H9 (cell line): ENCODE measurements around the gene ABHD16A. TPM values are rescaled to one million over a fixed set of nuclear protein-coding genes. Genes with fewer than 3 reads are reported as not detected.
A peak's percentile ranks its signal among the peaks of the same experiment; 100 is the strongest.

Experiments
- DNase-seq: peaks from one replicate; pipeline ENCODE4 v3.0.0-alpha.2; 2017
- H2AFZ ChIP-seq: one replicate; pipeline ENCODE4 v1.6.1; 2013; ENCODE audit warnings: mild to moderate bottlenecking, low read length, control low read depth, moderate library complexity
- H2AK5ac ChIP-seq: 2 replicates; pipeline ENCODE4 v1.6.1; 2013; ENCODE audit warnings: low read length, control low read depth, mixed read lengths; ENCODE audit not compliant: insufficient read length
- H2BK120ac ChIP-seq: one replicate; pipeline ENCODE4 v1.6.1; 2013; ENCODE audit warnings: low read depth, mild to moderate bottlenecking, low read length, control low read depth, inconsistent platforms; ENCODE audit not compliant: poor library complexity, severe bottlenecking
- H2BK12ac ChIP-seq: 2 replicates; pipeline ENCODE4 v1.6.1; 2013; ENCODE audit warnings: low read length, control low read depth, mixed read lengths, low read depth; ENCODE audit not compliant: insufficient read length
- H2BK15ac ChIP-seq: 2 replicates; pipeline ENCODE4 v1.6.1; 2013; ENCODE audit warnings: low read depth, low read length, control low read depth
- H2BK20ac ChIP-seq: one replicate; pipeline ENCODE4 v1.6.1; 2013; ENCODE audit warnings: low read depth, mild to moderate bottlenecking, low read length, control low read depth, inconsistent platforms; ENCODE audit not compliant: poor library complexity, severe bottlenecking
- H2BK5ac ChIP-seq: 2 replicates; pipeline ENCODE4 v1.6.1; 2013; ENCODE audit warnings: low read length, control low read depth, mixed read lengths; ENCODE audit not compliant: insufficient read length
- H3K14ac ChIP-seq: 2 replicates; pipeline ENCODE4 v1.6.1; 2013; ENCODE audit warnings: low read length, control low read depth; ENCODE audit not compliant: insufficient read depth
- H3K18ac ChIP-seq: 2 replicates; pipeline ENCODE4 v1.6.1; 2013; ENCODE audit warnings: low read depth, mild to moderate bottlenecking, mixed read lengths, low read length, control low read depth; ENCODE audit not compliant: insufficient read length
- H3K23ac ChIP-seq: 2 replicates; pipeline ENCODE4 v1.6.1; 2013; ENCODE audit warnings: low read length, control low read depth, mixed read lengths, low read depth; ENCODE audit not compliant: insufficient read length
- H3K23me2 ChIP-seq: 2 replicates; pipeline ENCODE4 v1.6.1; 2013; ENCODE audit warnings: low read depth, mild to moderate bottlenecking, mixed read lengths, low read length, control low read depth; ENCODE audit not compliant: insufficient read length, poor library complexity, severe bottlenecking
- H3K27ac ChIP-seq: 2 replicates; pipeline ENCODE4 v1.5.1; 2013; ENCODE audit warnings: low read length, control low read depth, mixed read lengths, low read depth; ENCODE audit not compliant: insufficient read length
- H3K27me3 ChIP-seq: 2 replicates; pipeline ENCODE4 v1.6.1; 2013; ENCODE audit warnings: low read length, control low read depth, inconsistent platforms; ENCODE audit not compliant: insufficient read depth
- H3K4ac ChIP-seq: 2 replicates; pipeline ENCODE4 v1.6.1; 2013; ENCODE audit warnings: low read depth, mild to moderate bottlenecking, control low read depth, inconsistent platforms, low read length, moderate library complexity
- H3K4me1 ChIP-seq: 2 replicates; pipeline ENCODE4 v1.6.1; 2013; ENCODE audit warnings: low read length, control low read depth, inconsistent platforms; ENCODE audit not compliant: insufficient read depth
- H3K4me2 ChIP-seq: 2 replicates; pipeline ENCODE4 v1.6.1; 2013; ENCODE audit warnings: low read length, control low read depth, mixed read lengths; ENCODE audit not compliant: insufficient read length, insufficient read depth
- H3K56ac ChIP-seq: 2 replicates; pipeline ENCODE4 v1.6.1; 2013; ENCODE audit warnings: low read depth, mild to moderate bottlenecking, mixed read lengths, low read length, control low read depth; ENCODE audit not compliant: insufficient read length
- H3K79me1 ChIP-seq: 2 replicates; pipeline ENCODE4 v1.6.1; 2013; ENCODE audit warnings: low read depth, mild to moderate bottlenecking, moderate library complexity, low read length, control low read depth, inconsistent platforms; ENCODE audit not compliant: insufficient read depth, poor library complexity, severe bottlenecking
- H3K79me2 ChIP-seq: 2 replicates; pipeline ENCODE4 v1.6.1; 2013; ENCODE audit warnings: low read length, control low read depth, inconsistent platforms; ENCODE audit not compliant: insufficient read depth
- H3K9ac ChIP-seq: 2 replicates; pipeline ENCODE4 v1.6.1; 2013; ENCODE audit warnings: low read length, control low read depth, mixed read lengths; ENCODE audit not compliant: insufficient read length; ENCODE audit errors: extremely low read depth
- H3K9me3 ChIP-seq: one replicate; pipeline ENCODE4 v1.6.1; 2013; ENCODE audit warnings: low read depth, low read length, inconsistent platforms; ENCODE audit not compliant: control insufficient read depth
- H3T11ph ChIP-seq: one replicate; pipeline ENCODE4 v1.6.1; 2013; ENCODE audit warnings: mild to moderate bottlenecking, low read length, control low read depth, inconsistent platforms
- H4K20me1 ChIP-seq: one replicate; pipeline ENCODE4 v1.6.1; 2013; ENCODE audit not compliant: control insufficient read depth, insufficient read length, insufficient read depth
- H4K5ac ChIP-seq: 2 replicates; pipeline ENCODE4 v1.6.1; 2013; ENCODE audit warnings: low read depth, mild to moderate bottlenecking, mixed read lengths, low read length, control low read depth; ENCODE audit not compliant: insufficient read length
- H4K8ac ChIP-seq: replicated peaks from 2 replicates; pipeline ENCODE4 v1.6.1; 2013; ENCODE audit warnings: low read length, control low read depth, mixed read lengths, low read depth; ENCODE audit not compliant: insufficient read length
- H4K91ac ChIP-seq: 2 replicates; pipeline ENCODE4 v1.6.1; 2013; ENCODE audit warnings: low read depth, mild to moderate bottlenecking, moderate library complexity, mixed read lengths, low read length, control low read depth; ENCODE audit not compliant: insufficient read length
- H3K27ac Mint-ChIP-seq, 3 experiments: 2 replicates in 2 of 3; 3 replicates in 1 of 3; pipeline ENCODE4 v1.8.0; 2020 to 2021; ENCODE audit warnings: mixed read lengths in 3 of 3, mild to moderate bottlenecking in 1 of 3, moderate library complexity in 1 of 3
- H3K27me3 Mint-ChIP-seq: 2 replicates; pipeline ENCODE4 v1.8.0; 2021; ENCODE audit warnings: low read depth, mild to moderate bottlenecking, moderate library complexity, mixed read lengths
- H3K36me3 Mint-ChIP-seq, 3 experiments: 2 replicates in 2 of 3; 3 replicates in 1 of 3; pipeline ENCODE4 v1.8.0; 2020 to 2021; ENCODE audit warnings: low read depth in 3 of 3, mixed read lengths in 3 of 3; ENCODE audit not compliant: insufficient read depth in 1 of 3
- H3K4me1 Mint-ChIP-seq, 2 experiments: 2 replicates each; pipeline ENCODE4 v1.8.0; 2020; ENCODE audit warnings: mixed read lengths in 2 of 2
- H3K4me3 Mint-ChIP-seq, 2 experiments: 2 replicates in 1 of 2; 3 replicates in 1 of 2; pipeline ENCODE4 v1.8.0; 2020 to 2021; ENCODE audit warnings: mild to moderate bottlenecking in 2 of 2, mixed read lengths in 2 of 2, moderate library complexity in 1 of 2
- H3K9me3 Mint-ChIP-seq, 2 experiments: 2 replicates in 1 of 2; 3 replicates in 1 of 2; pipeline ENCODE4 v1.8.0; 2020; ENCODE audit warnings: mild to moderate bottlenecking in 2 of 2, mixed read lengths in 2 of 2, moderate library complexity in 1 of 2
- WGBS: extraction: QIAGEN DNeasy Blood & Tissue Kit; methylation state at CpG from one replicate; pipeline ENCODE4 v1.1.7; 2013; ENCODE audit warnings: missing lambda C conversion rate, low lambda C conversion rate, mixed read lengths; ENCODE audit not compliant: insufficient read length; ENCODE audit errors: extremely low coverage; 5-methylcytosine and 5-hydroxymethylcytosine counted together
- total RNA-seq: library from RNA; stranded (reverse); gene quantifications from 2 replicates; pipeline ENCODE4 v1.2.1, GENCODE V29; 2021
- TF ChIP-seq, protein P1 (sequence below): fragments of 200-600 bp; sonication (generic); conservative IDR thresholded peaks from 3 replicates; pipeline ENCODE4 v1.8.0; 2021; ENCODE audit warnings: antibody characterized with exemption, mild to moderate bottlenecking

Gene ABHD16A
- total RNA-seq, 1 experiment from 2014 or later, result 34.4 TPM

- H3K56ac ChIP-seq, result no peak overlapping the region
- H3K18ac ChIP-seq, result no peak overlapping the region
- H3K23me2 ChIP-seq, result peaks cover 32% of the 10 kb centered on the region
- H2BK5ac ChIP-seq, result no peak overlapping the region
- no peak overlapping the region for H4K91ac ChIP-seq
- H3K23ac ChIP-seq, result no peak overlapping the region
- no peak overlapping the region for H2AFZ ChIP-seq
- no peak overlapping the region for H2BK120ac ChIP-seq
- H3K27ac ChIP-seq, result no peak overlapping the region
- peaks cover 16% of the 10 kb centered on the region for H3K4me1 ChIP-seq
- no peaks in the 10 kb centered on the region for H4K20me1 ChIP-seq
- H2BK20ac ChIP-seq, result no peak overlapping the region
- peaks cover 31 to 35% (median 32%) of the 10 kb centered on the region in 3 experiments for H3K36me3 Mint-ChIP-seq
- H2BK12ac ChIP-seq, result no peak overlapping the region
- no peak overlapping the region for H3K4ac ChIP-seq
- no peak overlapping the region for H3K14ac ChIP-seq
- peak overlapping the region; percentile 91 to 98 for H3K4me3 Mint-ChIP-seq
- no peak overlapping the region for H3T11ph ChIP-seq
- peaks cover 44 to 54% of the 10 kb centered on the region in 2 experiments for H3K4me1 Mint-ChIP-seq
- no peak overlapping the region for H4K5ac ChIP-seq
- no peak overlapping the region for H2AK5ac ChIP-seq
- H3K9me3 ChIP-seq, result no peaks in the 10 kb centered on the region
- no peaks in the 10 kb centered on the region for H3K27me3 Mint-ChIP-seq
- H3K79me2 ChIP-seq, result peaks cover 6% of the 10 kb centered on the region; the same call in 1 of the 2 replicates
- H3K4me2 ChIP-seq, result peak overlapping the region; percentile 5
- TF ChIP-seq, protein P1, sequence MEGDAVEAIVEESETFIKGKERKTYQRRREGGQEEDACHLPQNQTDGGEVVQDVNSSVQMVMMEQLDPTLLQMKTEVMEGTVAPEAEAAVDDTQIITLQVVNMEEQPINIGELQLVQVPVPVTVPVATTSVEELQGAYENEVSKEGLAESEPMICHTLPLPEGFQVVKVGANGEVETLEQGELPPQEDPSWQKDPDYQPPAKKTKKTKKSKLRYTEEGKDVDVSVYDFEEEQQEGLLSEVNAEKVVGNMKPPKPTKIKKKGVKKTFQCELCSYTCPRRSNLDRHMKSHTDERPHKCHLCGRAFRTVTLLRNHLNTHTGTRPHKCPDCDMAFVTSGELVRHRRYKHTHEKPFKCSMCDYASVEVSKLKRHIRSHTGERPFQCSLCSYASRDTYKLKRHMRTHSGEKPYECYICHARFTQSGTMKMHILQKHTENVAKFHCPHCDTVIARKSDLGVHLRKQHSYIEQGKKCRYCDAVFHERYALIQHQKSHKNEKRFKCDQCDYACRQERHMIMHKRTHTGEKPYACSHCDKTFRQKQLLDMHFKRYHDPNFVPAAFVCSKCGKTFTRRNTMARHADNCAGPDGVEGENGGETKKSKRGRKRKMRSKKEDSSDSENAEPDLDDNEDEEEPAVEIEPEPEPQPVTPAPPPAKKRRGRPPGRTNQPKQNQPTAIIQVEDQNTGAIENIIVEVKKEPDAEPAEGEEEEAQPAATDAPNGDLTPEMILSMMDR, result no peak
- H3K27ac Mint-ChIP-seq, result peak overlapping the region; percentile 2 to 88 (median 68); a peak in 5 of 7 replicates
- DNase-seq, result peak; percentile 58
- H3K9ac ChIP-seq, result no peak overlapping the region
- no peaks in the 10 kb centered on the region for H3K9me3 Mint-ChIP-seq
- H3K27me3 ChIP-seq, result no peaks in the 10 kb centered on the region
- WGBS, result 100% methylated on average over 2 of the region's 7 CpGs
- no peak overlapping the region for H2BK15ac ChIP-seq
- no peak overlapping the region for H4K8ac ChIP-seq
- no peaks in the 10 kb centered on the region for H3K79me1 ChIP-seq
Measured at GRCh38 chr6:31737315-31737990, 34.3 kb upstream of the ABHD16A start.
